Dermis blood vessel endothelial cell (primary cell): Measurements from ENCODE around the gene YY1AP1. TPM values are rescaled to one million over a fixed set of nuclear protein-coding genes. Genes with fewer than 3 reads are reported as not detected.
A peak's percentile ranks its signal among the peaks of the same experiment; 100 is the strongest.
"Not testable (repeated sequence)": the region's sequence is repeated elsewhere in the genome, so short reads cannot be mapped to it uniquely, and the experiment has no call there.

Experiments used
- DNase-seq: peaks from one replicate; pipeline ENCODE4 v3.0.0; 2010
- total RNA-seq: library from RNA; depleted of rRNA; stranded (reverse); fragments of >200 nt; gene quantifications from 2 replicates; pipeline ENCODE4 v1.2.3, GENCODE V29; 2014

YY1AP1 gene
- total RNA-seq, 1 donor from 2014 or later: 66.9 TPM

- DNase-seq: no peak
These were observed 5.6 kb upstream of the YY1AP1 start for GRCh38 chr1:155694167-155694566.

DNA sequence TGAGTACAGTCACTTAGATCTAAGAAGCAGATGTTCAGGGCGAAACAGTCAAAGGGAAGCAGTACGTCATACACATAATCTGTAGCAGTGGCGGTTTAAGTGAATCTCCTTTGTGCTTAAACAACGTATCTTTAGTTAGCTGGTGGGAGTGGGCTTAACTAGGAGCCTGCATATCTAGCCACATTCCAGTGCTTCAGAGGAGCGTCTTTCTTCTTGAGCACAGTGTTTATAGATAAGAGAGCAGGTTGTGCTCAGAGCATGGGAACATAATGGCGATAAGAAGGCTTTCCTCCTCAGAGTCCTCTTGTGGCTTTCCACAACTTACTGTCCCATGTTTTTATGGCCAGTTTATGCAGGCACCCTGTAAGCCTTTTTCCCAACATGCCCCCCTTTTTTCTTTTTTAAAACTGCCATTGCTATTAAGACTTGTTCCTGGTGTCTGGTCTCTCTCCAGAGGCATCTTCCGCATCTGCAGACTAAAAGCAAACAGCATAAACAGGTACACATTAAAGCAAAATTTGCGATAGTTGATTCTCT is 3.5 kb upstream of the YY1AP1 start:
- DNase-seq: no peak

DNA sequence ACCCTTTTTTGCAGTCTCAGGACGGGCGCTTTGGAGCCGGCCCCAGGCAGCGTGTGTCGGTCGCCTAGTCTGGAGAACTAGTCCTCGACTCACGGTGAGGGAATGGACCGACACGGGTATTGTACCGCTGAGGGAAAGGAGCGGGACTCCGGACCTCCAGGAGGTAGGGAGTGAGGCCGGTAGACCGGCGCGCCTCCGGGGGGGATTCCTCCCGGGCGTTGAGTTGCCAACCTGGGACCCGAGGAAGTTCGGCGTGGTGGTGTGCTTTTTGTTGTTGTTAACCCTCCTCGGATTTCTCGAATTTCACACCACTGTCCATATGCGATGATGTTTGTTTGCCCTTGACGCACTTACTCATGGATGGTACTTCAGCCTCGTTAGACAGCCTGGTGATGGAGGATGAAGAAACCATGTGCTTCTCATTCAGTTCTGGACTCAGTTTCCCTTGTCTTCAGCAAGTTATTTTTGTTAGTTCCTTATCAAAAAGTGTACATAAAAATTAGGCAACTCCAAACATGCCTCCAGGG is 570 bp upstream of the YY1AP1 start, which contains the start of gene DAP3:
DAP3 (plus strand) TSS at position 11 of the 527 bp plus-strand sequence. CDS start 20,689 bp downstream, outside the sequence.
- DNase-seq: not testable (repeated sequence)

DNA sequence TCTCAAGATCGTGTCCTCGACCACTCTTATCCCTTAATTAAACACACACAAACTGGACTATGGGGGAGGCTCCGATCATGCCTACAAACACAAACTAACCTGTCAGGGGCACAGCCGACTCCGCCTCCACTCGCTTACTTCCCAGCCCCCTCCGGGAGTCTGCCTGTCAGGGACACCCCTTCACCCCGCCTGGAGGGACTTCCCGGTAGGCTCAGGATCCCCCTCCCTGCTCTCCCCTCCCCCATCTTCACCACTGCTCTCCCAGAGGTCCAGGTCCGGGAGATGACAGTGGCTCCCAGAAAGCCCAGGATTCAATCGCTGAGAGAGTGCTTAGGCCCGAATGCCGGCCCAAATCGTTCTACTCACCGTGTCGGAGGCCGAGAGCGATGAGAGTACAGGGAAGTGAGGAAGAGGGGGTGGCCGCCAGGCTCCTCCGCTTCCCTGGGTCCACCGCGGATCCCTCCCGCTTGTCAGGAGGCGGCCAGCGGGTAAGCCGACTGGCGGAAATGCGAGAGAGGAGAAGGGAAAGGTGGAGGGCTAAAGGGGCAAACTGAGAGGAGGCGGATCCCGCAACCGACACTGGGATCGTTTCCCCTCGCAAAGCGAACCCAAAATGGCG is 760 bp downstream of the YY1AP1 start:
- not testable (repeated sequence) for DNase-seq

DNA sequence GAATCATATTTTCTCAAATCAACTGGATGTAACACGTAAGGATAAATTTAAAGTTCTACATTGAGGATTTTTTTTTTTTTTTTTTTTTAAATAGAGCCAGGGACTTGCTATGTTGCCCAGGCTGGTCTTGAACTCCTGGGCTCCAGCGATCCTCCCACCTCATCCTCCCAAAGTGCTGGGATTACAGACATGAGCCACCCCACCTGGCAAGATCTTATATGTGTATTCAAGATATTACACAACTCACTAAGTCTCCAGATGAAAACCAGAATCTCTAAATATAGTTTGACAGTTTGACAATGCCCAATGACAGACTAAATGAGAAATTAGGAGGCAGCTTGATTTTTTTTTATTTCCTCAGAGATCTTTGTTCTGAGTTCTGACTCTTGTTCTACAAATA is 6.8 kb downstream of the YY1AP1 start:
- no peak for DNase-seq

GRCh38 chr1:155680531-155680930 is 8.0 kb downstream of the YY1AP1 start:
- DNase-seq: no peak

DNA sequence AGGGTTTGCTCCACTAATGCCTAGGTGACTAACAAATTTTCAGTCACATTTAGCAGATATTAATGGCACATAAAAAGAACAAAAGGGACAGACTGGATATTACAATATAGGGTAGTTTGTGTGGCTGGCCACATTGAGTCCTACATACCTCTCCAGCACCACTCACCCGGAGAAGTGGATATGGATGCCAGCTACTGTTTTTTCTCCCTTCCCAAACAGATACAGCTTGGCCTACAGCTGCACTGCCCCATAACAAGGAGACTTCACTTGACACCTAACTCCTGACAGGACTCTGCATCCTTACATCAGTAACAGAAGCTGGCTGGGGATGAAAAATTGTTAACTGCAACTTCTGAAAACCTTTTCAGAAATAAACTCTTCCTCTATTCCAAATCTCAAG is 9.6 kb downstream of the YY1AP1 start:
- DNase-seq: not testable (repeated sequence)

GRCh38 chr1:155678027-155678426 is 10.5 kb downstream of the YY1AP1 start:
- DNase-seq: no peak

DNA sequence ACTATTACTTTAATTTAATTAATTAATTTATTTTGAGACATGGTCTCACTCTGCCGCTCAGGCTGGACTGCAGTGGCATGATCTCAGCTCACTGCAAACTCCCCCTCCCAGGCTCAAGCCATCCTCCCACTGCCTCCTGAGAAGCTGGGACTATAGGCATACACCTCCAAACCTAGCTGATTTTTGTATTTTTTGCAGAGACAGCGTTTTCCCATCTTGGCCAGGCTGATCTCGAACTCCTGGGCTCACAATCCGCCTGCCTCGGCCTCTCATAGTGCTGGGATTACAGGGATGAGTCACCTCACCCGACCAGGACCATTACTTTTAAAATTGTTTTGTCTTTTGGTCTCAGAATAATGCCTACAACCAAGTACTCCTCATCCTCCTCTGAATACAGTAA is 15.6 kb downstream of the YY1AP1 start:
- DNase-seq: no peak

DNA sequence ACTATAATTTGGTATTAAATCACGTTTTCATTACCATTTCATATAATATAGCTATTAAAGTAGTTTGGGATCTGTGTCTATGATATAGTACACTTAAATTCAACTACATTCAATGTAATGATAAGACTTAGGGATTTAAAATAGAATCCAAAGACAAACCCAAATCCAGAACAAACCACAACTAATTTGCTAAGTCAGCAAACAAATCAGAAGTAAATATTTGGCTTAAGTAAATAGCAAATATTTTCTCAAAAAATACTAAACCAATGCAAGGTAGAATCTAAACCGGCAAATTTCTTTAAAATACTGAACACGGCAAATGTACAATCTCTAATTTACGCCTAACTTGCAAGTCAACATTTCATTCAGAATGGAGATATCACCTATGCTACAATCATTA is 16.8 kb downstream of the YY1AP1 start:
- no peak for DNase-seq

- DNase-seq: no peak
These were observed 19.1 kb downstream of the YY1AP1 start for GRCh38 chr1:155669233-155670162.

DNA sequence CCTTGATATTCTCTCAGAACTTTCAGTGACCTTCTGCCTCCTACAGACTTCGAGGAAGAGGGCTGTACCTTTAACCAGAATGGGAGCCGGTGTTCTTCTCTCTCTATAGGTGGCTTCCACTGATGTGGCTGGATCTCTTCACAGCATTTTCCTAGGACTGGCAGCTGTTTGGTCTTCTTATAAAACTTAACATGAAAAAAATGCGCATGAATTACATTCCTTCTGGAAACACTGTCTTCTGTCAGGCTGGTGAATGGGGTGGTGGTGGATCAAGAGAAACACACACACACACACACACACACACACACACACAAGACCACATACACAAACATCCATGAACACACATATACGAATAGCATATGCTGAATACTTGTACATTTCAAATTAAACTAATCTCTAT is 27.3 kb downstream of the YY1AP1 start:
- not testable (repeated sequence) for DNase-seq

- no peak for DNase-seq
These were observed 31.1 kb downstream of the YY1AP1 start for GRCh38 chr1:155657463-155657862.

- DNase-seq: no peak
These were observed 35.6 kb downstream of the YY1AP1 start for GRCh38 chr1:155652951-155653350.

DNA sequence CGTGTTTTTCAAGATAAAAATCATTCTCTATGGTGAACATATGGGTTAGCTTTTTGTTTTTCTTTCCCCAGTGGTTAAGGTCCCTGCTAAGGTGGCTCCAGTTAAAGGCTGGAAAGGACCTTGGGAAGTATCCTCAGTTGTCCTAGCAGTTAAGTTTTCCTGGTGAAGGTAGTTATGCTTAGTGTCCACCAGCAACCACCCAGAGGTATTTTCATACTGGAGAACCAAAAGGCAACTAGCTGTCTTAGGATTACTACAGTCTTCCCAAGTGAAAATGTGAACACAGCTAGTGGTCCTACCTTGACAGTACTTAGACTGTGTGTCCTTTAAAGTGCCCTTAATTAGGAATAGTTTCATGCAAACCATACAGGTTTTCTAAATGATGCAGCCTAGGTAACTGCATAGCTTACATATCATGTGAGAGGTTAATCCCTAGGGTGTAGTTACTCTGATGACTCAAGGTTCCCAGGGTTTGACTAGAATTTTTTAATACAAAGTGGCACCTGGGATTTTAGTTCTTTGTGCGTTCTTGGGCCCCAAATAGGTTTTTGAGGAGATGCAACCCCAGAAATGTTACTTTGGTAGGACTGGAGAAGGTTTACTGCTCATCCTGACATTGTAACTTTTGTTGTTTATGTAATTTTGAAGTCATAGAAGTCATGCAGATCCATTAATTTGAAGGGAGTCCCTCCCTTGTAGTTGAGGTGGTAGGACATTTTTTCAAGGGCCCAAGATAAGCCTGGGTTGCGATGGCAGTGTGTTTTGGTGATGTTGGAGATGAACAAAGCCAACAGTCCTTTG is 36.5 kb downstream of the YY1AP1 start:
- DNase-seq: no peak

DNA sequence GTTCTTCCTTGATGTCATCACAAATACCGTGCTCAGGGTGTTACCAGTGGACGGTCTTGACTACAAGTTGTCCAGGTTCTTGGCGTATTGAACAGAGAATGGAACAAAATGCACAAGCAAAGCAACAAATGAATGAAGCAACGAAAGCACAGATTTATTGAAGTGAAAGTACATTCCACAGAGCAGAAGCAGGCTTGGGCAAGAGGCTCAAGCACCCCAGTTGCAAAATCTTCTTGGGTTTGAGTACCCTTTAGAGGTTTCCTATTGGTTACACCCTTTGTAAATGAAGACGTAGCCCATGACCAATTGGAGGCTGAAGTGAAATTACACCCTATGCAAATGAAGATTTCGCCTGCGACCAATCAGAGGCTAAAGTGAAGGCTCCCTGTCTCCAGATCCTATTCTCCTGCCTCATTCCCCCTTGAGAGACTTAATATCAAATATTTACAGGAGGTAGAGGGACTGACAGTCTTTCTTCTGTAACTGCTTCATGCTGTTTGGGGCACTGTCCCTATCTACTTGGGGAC is 38.3 kb downstream of the YY1AP1 start:
- no peak for DNase-seq

- DNase-seq: no peak
These were observed 38.9 kb downstream of the YY1AP1 start for GRCh38 chr1:155649676-155650075.

- DNase-seq: peak; percentile 88
These were observed 40.1 kb downstream of the YY1AP1 start for GRCh38 chr1:155648207-155649147.

DNA sequence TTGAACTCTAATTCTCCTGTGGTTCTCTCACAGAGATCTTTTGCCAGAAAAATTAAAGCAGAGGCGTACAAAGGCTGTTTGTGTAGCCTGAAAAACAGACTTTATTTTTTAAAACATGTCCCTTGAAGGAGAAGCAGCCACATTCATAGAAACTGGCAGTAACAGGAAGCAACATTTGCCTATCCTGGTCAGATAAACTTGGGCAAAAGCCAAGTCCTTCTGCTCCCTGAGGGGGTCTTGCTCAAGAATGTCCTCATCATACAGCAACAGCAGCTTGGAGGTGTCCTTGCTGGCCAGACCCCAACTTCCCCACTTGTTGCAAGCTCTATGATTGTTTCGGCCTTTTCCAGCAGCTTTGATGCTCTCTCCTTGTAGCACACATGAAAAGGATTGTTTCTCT is 42.3 kb downstream of the YY1AP1 start:
- no peak for DNase-seq

GRCh38 chr1:155645648-155646047 is 42.9 kb downstream of the YY1AP1 start:
- DNase-seq: no peak

DNA sequence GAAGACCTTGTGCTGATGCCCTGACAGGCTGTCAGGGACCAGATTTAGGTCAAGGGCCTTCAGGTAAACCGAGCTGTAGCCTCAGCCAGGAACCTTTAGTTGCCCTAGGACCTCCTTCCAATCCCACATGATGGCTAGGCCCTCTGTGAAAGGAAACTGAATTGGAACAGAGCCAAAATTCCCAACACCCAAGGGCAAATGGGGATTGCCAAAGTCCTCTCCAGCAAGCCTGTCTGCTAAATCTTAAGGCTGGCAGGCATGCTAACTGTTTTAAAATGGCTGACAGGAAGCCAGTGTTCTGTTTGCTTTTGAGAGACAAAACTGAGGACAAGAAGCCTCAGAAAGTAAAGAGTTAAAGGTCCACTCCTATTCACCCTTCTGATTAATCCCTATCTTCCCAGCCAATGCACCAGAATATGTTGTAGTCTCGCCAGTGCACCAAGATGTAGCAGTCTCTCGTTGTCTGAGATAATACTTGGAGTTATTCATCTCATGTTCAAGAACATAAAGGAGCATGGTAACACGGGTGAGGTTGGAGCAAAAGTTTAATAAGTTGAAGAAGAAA is 43.5 kb downstream of the YY1AP1 start:
- DNase-seq: no peak
